Uterus (tissue), 2 donors: ENCODE results near the gene DNAH6.

Experiments
- CTCF ChIP-seq, 4 experiments: fragments of 200-600 bp in 2 of 4; fragments of 450-650 bp in 2 of 4; sonication (generic) in 2 of 4; IDR thresholded peaks; one replicate each; pipeline ENCODE4 v1.5.1; 2016 to 2019; ENCODE audit warnings: antibody characterized with exemption in 4 of 4, mild to moderate bottlenecking in 2 of 4, moderate library complexity in 1 of 4
- POLR2A ChIP-seq, 2 donors: fragments of 450-650 bp; IDR thresholded peaks; one replicate each; pipeline ENCODE4 v1.6.1; 2016; ENCODE audit warnings: antibody characterized with exemption in 2 of 2, mild to moderate bottlenecking in 1 of 2, moderate library complexity in 1 of 2

- TF ChIP-seq CTCF (IDR thresholded peaks at IDR 0.05) (no peak), POLR2A (IDR thresholded peaks at IDR 0.05) (no peak)
Observed at GRCh38 chr2:84613082-84613481, 96.8 kb downstream of the DNAH6 start.
